CD4-positive, alpha-beta T cell treated with Interleukin-4 for 4 hours (primary cell): ENCODE measurements around the gene EN2.

Experiments used
- DNase-seq: peaks from one replicate; pipeline ENCODE4 v3.0.0-alpha.2; 2020

EN2 gene

GRCh38 chr7:155488483-155489127 is 30.7 kb downstream of the EN2 start:
- DNase-seq: no peak

- no peak for DNase-seq
Observed at GRCh38 chr7:155489158-155489840, 31.4 kb downstream of the EN2 start.

- DNase-seq: no peak
Observed at GRCh38 chr7:155489862-155490696, 32.1 kb downstream of the EN2 start.

- DNase-seq: peak; percentile 5
Observed at GRCh38 chr7:155490697-155491628, 33.0 kb downstream of the EN2 start.

GRCh38 chr7:155491812-155492211 is 33.9 kb downstream of the EN2 start:
- no peak for DNase-seq

- no peak for DNase-seq
Observed at GRCh38 chr7:155493744-155494538, 36.0 kb downstream of the EN2 start.

- no peak for DNase-seq
Observed at GRCh38 chr7:155494551-155494950, 36.6 kb downstream of the EN2 start.

- DNase-seq: no peak
Observed at GRCh38 chr7:155495440-155496248, 37.7 kb downstream of the EN2 start.

GRCh38 chr7:155496267-155497005 is 38.5 kb downstream of the EN2 start:
- DNase-seq: no peak

- no peak for DNase-seq
Observed at GRCh38 chr7:155497149-155497901, 39.4 kb downstream of the EN2 start.

- no peak for DNase-seq
Observed at GRCh38 chr7:155505422-155505793, 47.5 kb downstream of the EN2 start.

- no peak for DNase-seq
Observed at GRCh38 chr7:155506854-155507337, 49.0 kb downstream of the EN2 start.

- no peak for DNase-seq
Observed at GRCh38 chr7:155507576-155507975, 49.6 kb downstream of the EN2 start.

- DNase-seq: no peak
Observed at GRCh38 chr7:155508376-155509358, 50.7 kb downstream of the EN2 start.

- no peak for DNase-seq
Observed at GRCh38 chr7:155509359-155509724, 51.4 kb downstream of the EN2 start.

- DNase-seq: no peak
Observed at GRCh38 chr7:155509725-155510551, 52.0 kb downstream of the EN2 start.
